Hematopoietic multipotent progenitor cell treated with erythropoietin and hydrocortisone succinate and interleukin-3 and kit ligand, for 8 days (in vitro differentiated cells): ENCODE data around the gene CNOT8.
"Not testable (repeated sequence)": the region's sequence is repeated elsewhere in the genome, so short reads cannot be mapped to it uniquely, and the experiment has no call there.

Experiments used
- DNase-seq: peaks from one replicate; pipeline ENCODE4 v3.0.0-alpha.2; 2015

CNOT8 gene

DNA sequence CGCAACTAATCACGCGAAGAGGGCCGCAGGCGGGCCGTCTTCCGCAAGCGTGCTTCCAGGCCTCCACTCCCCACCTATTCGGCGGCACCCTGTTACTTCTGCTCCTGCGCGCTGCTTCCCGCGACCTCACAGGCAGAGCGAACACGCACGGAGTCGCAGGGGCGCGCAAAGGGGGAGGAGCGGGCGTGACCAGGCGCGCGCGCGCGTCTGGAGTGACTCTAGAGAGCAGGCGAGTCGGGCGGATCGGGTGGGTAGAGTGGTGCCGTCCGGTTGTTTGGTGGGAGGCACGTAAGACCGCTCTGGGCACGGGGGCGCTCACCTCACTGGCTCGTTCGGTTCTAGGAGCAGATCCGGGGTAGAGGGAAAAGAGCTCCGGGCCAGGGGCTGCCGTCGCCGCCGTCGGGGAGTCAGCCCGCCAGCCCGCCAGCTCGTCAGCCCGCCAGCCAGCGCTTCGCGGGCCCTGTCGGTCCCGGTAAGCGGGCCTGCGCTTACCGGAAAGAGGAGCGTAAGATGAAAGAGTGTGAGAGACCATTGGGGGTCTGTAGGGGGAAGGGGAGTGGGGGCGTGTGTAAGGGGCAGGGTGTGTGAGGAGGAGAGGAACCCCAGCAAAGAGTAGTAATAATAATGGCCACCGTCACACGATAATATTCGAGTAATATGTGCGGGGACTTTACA, at the start of gene CNOT8:
CNOT8 (plus strand) TSS at position 331 of the 675 bp plus-strand sequence. CDS start 4,652 bp downstream, outside the sequence.
- DNase-seq: peak; percentile 96

- no peak for DNase-seq
Observed at GRCh38 chr5:154811239-154811638, 47.2 kb upstream of the CNOT8 start.

- peak; percentile 86 for DNase-seq
Observed at GRCh38 chr5:154811653-154812465, 46.6 kb upstream of the CNOT8 start.

DNA sequence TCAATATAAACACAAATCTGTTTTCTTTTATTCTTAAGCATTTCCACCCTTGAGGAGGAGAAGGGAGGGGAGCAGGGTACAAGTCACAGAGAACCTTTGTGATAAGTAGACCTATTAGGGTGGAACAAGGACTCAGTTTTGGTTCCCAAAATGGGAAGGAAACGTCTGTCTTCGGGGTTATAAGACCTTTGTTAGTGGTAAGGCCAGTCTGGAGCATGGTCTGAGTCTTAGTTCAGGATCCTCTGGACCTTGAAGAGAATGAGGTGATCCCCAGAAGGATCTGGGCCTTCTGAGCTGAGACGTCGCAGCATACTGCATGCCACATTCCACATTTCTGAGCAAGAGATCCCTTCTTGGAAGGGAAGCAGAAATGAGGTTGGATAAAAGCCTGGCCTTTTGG, 45.3 kb upstream of the CNOT8 start:
- no peak for DNase-seq

DNA sequence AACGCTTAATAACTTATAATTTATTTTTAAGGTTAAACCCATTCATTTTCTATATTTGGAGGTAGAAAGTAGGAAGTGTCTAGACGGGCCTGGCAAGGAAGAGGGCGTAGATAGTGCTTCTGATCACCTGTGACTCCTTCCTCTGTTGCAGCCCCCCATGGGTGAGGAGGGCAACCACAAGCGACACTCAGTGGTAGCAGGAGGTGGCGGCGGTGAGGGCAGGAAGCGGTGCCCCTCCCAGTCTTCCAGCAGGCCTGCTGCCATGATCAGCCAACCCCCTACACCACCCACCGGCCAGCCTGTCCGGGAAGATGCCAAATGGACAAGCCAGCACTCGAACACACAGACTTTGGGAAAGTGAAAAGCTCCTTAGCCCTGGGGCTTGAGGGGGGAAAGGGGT, 44.7 kb upstream of the CNOT8 start:
- no peak for DNase-seq

GRCh38 chr5:154815025-154815424, 43.4 kb upstream of the CNOT8 start:
- no peak for DNase-seq

GRCh38 chr5:154815684-154816247, 42.7 kb upstream of the CNOT8 start:
- no peak for DNase-seq

- DNase-seq: no peak
Observed at GRCh38 chr5:154816891-154817492, 41.4 kb upstream of the CNOT8 start.

- DNase-seq: no peak
Observed at GRCh38 chr5:154817815-154818214, 40.6 kb upstream of the CNOT8 start.

- DNase-seq: peak; percentile 93
Observed at GRCh38 chr5:154818471-154819116, 39.8 kb upstream of the CNOT8 start.

DNA sequence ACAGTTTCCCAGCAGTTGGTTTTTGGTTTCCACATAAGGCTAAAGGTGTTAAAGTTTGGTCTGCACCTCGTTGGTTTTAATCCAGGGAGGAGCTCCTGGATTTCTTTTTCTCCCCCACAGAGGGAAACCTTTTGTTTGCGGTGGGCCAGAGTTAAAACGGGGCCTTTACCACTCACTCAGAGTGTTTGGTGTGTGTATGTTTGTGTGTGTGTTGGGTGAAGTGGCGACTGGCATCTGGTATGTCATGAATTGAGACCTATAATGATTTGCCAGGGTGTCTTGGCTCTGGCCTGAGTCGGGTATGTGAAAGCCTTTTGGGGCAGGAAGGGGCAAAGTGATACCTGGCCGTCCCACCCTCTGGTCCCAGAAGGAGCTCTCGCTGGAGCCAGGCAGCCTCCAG, 38.9 kb upstream of the CNOT8 start:
- DNase-seq: no peak

DNA sequence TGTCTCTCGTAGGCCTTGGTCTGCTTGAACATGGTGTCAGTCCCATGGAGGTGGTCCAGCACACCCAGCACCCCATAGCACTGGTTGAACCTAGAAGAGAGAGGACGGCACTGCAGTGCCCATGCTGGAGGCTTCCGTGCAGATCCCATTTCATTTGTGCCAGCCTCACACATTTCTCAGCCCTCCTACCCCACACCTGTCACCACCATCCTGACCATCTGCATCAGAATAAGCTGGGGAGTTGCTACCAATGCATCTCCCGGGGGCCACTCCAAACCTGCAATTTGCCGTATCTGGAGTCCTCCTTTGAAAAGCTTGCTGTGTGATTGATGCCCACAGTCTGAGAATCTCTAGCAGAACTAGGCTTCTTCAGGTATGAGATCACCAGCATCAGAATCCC, 38.0 kb upstream of the CNOT8 start:
- DNase-seq: no peak

DNA sequence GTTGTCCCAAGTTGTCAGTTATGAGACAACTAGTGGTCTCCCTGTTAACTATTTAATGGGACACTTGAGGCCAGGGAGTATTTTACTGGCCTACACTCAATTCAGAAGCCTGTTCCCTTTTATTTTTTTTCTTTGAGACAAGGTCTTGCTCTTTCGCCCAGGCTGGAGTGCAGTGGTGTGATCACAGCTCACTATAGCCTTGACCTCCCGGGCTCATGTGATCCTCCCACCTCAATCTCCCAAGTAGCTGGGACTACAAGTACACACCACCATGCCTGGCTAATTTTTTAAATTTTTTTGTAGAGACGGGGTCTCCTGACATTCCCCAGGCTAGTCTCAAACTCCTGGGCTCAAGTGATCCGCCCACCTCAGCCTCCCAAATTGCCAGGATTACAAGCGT, 35.5 kb upstream of the CNOT8 start:
- DNase-seq: not testable (repeated sequence)

DNA sequence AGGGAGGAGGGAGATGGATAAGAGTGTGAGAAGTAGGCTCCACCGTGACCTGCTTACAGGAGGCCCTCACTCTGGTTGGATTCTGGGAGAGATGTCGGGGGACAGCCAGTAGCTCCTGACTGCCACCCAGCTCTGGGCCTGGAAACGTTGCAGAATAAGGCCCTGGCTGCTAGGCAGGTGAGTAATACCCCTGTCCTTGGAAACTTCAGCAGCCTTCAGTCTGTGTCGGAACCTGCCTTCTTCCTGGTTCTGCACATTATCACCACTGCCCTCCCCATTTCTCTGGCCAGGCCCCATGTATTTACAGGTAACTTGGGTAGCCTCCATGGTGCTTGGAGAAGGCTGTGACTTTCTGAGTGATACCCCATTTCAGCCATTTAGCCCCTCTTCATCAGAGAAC, 34.8 kb upstream of the CNOT8 start:
- no peak for DNase-seq

- no peak for DNase-seq
Observed at GRCh38 chr5:154824070-154824469, 34.4 kb upstream of the CNOT8 start.

DNA sequence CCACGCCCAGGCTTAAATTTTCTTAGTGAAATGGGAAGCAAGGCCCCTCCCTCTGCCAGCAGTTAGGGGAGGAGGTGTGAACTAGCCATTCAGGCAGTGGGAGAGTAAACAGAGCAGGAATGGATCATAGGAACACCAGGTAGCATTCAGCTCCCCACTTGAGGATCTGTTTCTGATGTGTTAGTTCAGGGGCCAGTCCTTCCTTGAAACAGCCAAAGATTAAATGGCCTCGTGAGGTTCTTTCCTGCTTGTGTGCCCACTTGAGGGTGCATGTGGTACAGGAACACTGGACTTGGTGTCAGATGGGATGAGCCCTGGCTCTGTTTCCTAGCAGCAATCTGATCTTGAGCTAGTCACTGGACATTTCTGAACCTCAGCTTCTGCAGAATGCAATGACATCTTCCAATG, 29.2 kb upstream of the CNOT8 start:
- DNase-seq: peak; percentile 19

DNA sequence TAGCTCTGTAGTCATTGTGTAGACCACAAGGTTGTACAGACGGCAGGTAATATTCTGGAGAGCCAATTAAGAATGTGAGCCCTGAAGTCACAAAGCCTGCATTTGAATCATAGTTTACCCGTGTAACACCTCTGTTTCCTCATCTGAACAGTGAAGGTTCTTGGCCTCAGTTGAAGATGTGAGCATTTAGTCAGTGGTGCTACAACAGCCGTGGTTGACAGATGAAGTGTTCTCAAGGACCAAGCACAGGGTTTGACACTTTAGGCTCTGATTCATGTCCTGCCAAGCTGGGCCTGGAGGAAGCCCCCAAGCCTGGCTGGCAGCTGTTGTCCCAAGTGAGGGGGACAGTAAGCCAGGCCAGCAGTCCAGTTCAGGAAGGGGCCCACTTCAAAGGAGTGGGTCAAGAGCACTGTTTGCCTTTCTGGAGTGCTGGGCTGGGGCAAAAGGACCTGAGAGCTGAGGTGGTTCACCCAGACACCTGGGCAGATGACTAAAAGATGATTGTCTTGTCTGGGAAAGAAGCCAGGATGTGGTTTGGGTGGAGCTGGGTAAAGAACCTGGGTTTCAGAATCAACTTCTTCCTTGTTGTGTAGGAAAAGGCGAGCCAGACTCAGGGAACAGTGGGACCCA, 28.7 kb upstream of the CNOT8 start:
- peak; percentile 17 for DNase-seq

GRCh38 chr5:154830219-154830595, 28.2 kb upstream of the CNOT8 start:
- no peak for DNase-seq

DNA sequence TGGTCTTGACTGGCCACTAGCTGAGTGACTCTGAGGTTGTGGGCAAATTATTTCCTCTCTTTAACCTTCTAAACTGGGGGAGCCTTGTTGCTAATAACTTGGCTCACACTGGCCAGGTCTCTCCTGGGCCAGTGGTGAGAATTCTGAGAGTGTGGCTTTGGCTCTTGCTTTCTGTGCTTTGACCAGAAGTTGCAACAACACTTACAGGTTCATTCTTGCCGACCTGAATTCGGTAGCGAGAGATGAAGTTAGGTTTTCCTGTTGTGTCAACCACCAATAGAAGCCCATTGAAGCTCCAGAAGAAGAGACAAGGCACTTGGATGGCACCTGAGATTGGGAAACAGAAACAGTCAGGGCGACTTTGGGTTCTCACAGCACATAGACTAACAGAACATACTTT, 27.8 kb upstream of the CNOT8 start:
- no peak for DNase-seq

GRCh38 chr5:154831451-154831850, 27.0 kb upstream of the CNOT8 start:
- no peak for DNase-seq

GRCh38 chr5:154832804-154833203, 25.6 kb upstream of the CNOT8 start:
- not testable (repeated sequence) for DNase-seq

- DNase-seq: peak; percentile 16
Observed at GRCh38 chr5:154834053-154834452, 24.4 kb upstream of the CNOT8 start.

DNA sequence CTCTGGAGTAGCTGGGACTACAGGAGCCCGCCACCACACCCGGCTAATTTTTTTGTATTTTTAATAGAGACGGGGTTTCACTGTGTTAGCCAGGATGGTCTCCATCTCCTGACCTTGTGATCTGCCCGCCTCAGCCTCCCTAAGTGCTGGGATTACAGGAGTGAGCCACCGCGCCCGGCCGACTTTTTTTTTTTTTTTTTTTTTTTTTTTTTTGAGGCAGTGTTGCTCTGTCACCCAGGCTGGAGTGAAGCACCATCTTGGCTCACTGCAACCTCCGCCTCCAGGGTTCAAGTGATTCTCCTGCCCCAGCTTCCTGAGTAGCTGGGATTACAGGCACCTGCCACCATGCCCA, 22.8 kb upstream of the CNOT8 start:
- not testable (repeated sequence) for DNase-seq
